OCI-LY3 (cell line): ENCODE data around the gene DRC1.

Source experiments
- H2AFZ ChIP-seq: fragments of 200-600, 300-600 bp; shearing (Covaris generic); 2 replicates; pipeline ENCODE4 v1.6.0; 2014; ENCODE audit warnings: antibody characterized with exemption, low read depth, low read length
- H3K27ac ChIP-seq: fragments of 200-600, 300-600 bp; sonication (generic); 2 replicates; pipeline ENCODE4 v1.5.1; 2014; ENCODE audit warnings: mild to moderate bottlenecking, low read length, moderate library complexity, mixed read lengths
- H3K27me3 ChIP-seq: fragments of 200-600, 300-600 bp; sonication (generic); 2 replicates; pipeline ENCODE4 v1.6.1; 2014; ENCODE audit warnings: low read depth, low read length, mixed read lengths
- H3K36me3 ChIP-seq: fragments of 200-600, 300-600 bp; sonication (generic); replicated peaks from 2 replicates; pipeline ENCODE3; 2014; ENCODE audit warnings: low read depth, low read length, mixed read lengths
- H3K4me1 ChIP-seq: fragments of 300-600, 200-600 bp; sonication (generic); 2 replicates; pipeline ENCODE4 v1.6.1; 2014; ENCODE audit warnings: low read length, mixed read lengths
- H3K4me2 ChIP-seq: fragments of 200-600, 300-600 bp; sonication (generic); 2 replicates; pipeline ENCODE4 v1.6.1; 2014; ENCODE audit warnings: low read length, mixed read lengths
- H3K4me3 ChIP-seq: fragments of 300-600, 200-600 bp; sonication (generic); 2 replicates; pipeline ENCODE4 v1.5.1; 2014; ENCODE audit warnings: antibody characterized with exemption, mild to moderate bottlenecking, low read length, moderate library complexity
- H3K79me2 ChIP-seq: fragments of 300-600, 200-600 bp; shearing (Covaris generic); 2 replicates; pipeline ENCODE4 v1.6.1; 2014; ENCODE audit warnings: mild to moderate bottlenecking, low read length, mixed read lengths
- H3K9ac ChIP-seq: fragments of 300-600, 200-600 bp; shearing (Covaris generic); 2 replicates; pipeline ENCODE4 v1.6.0; 2014; ENCODE audit warnings: mild to moderate bottlenecking, low read length, moderate library complexity
- H3K9me3 ChIP-seq: fragments of 200-600, 300-600 bp; shearing (Covaris generic); 2 replicates; pipeline ENCODE4 v1.6.1; 2014; ENCODE audit warnings: low read length, mixed read lengths; ENCODE audit not compliant: insufficient read depth
- H4K20me1 ChIP-seq: fragments of 200-600, 300-600 bp; sonication (generic); 2 replicates; pipeline ENCODE4 v1.6.1; 2016; ENCODE audit warnings: low read length, mixed read lengths; ENCODE audit not compliant: insufficient read depth
- CTCF ChIP-seq: fragments of 200-600, 300-600 bp; sonication (generic); IDR thresholded peaks from 2 replicates; pipeline ENCODE4 v1.5.1; 2014; ENCODE audit warnings: antibody characterized with exemption, low read length, low read depth
- EZH2phosphoT487 ChIP-seq: fragments of 200-600 bp; shearing (Covaris generic); IDR thresholded peaks from 2 replicates; pipeline ENCODE4 v1.6.1; 2018; ENCODE audit warnings: antibody characterized with exemption, mixed run types, low read depth

The DRC1 gene

GRCh38 chr2:26409785-26410184 lies 8.1 kb downstream of the DRC1 start:
- no peak overlapping the region for H3K9ac ChIP-seq
- no peaks in the 10 kb centered on the region for H3K9me3 ChIP-seq
- H3K27me3 ChIP-seq: no peaks in the 10 kb centered on the region
- H3K79me2 ChIP-seq: no peaks in the 10 kb centered on the region
- H3K27ac ChIP-seq: no peak overlapping the region
- no peaks in the 10 kb centered on the region for H4K20me1 ChIP-seq
- no peak overlapping the region for H3K4me2 ChIP-seq
- H2AFZ ChIP-seq: no peak overlapping the region
- H3K36me3 ChIP-seq: no peaks in the 10 kb centered on the region
- H3K4me3 ChIP-seq: no peak overlapping the region
- H3K4me1 ChIP-seq: peaks cover 10% of the 10 kb centered on the region
- TF ChIP-seq EZH2phosphoT487 (no peak), CTCF (no peak)

- TF ChIP-seq CTCF (no peak), EZH2phosphoT487 (no peak)
- Histone ChIP-seq H2AFZ (0 out of 2 replicates have a peak overlapping the region, but pooled peaks have one; percentile 27), H3K4me2 (no peak overlapping the region)
These were observed 9.1 kb downstream of the DRC1 start for GRCh38 chr2:26410764-26411243.

DNA sequence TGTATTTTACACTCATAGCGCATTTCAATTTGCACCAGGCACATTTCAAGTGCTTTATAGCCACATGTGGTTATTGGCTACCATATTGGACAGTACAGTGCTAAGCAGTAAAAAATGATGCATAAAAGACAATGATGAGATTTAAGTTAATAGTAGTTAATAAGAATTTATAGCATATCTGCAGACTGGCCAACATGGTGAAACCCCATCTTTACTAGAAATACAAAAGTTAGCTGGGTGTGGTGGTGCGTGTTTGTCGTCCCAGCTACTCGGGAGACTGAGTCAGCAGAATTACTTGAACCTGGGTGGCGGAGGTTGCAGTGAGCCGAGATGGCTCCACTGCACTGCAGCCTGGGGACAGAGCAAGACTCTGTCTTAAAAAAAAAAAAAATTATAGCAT lies 9.7 kb downstream of the DRC1 start:
- TF ChIP-seq CTCF (no peak), EZH2phosphoT487 (no peak)
- no peak overlapping the region for H3K9ac ChIP-seq
- H4K20me1 ChIP-seq: no peaks in the 10 kb centered on the region
- peak overlapping the region; percentile 66; the same call in 1 of the 2 replicates for H3K4me2 ChIP-seq
- no peaks in the 10 kb centered on the region for H3K27me3 ChIP-seq
- H3K36me3 ChIP-seq: no peaks in the 10 kb centered on the region
- no peaks in the 10 kb centered on the region for H3K9me3 ChIP-seq
- H3K4me3 ChIP-seq: peak overlapping the region; percentile 75; the same call in 1 of the 2 replicates
- H2AFZ ChIP-seq: peak overlapping the region; percentile 99; the same call in 1 of the 2 replicates
- peaks cover 10% of the 10 kb centered on the region for H3K4me1 ChIP-seq
- H3K27ac ChIP-seq: no peak overlapping the region
- no peaks in the 10 kb centered on the region for H3K79me2 ChIP-seq

More at GRCh38 chr2:26410764-26411243, 9.1 kb downstream of the DRC1 start:
- H3K27me3 ChIP-seq: no peaks in the 10 kb centered on the region
- peaks cover 10% of the 10 kb centered on the region for H3K4me1 ChIP-seq
- H3K27ac ChIP-seq: no peak overlapping the region
- H3K4me3 ChIP-seq: no peak overlapping the region
- H3K9ac ChIP-seq: no peak overlapping the region
- H3K36me3 ChIP-seq: no peaks in the 10 kb centered on the region
- H4K20me1 ChIP-seq: no peaks in the 10 kb centered on the region
- no peaks in the 10 kb centered on the region for H3K79me2 ChIP-seq
- no peaks in the 10 kb centered on the region for H3K9me3 ChIP-seq

DNA sequence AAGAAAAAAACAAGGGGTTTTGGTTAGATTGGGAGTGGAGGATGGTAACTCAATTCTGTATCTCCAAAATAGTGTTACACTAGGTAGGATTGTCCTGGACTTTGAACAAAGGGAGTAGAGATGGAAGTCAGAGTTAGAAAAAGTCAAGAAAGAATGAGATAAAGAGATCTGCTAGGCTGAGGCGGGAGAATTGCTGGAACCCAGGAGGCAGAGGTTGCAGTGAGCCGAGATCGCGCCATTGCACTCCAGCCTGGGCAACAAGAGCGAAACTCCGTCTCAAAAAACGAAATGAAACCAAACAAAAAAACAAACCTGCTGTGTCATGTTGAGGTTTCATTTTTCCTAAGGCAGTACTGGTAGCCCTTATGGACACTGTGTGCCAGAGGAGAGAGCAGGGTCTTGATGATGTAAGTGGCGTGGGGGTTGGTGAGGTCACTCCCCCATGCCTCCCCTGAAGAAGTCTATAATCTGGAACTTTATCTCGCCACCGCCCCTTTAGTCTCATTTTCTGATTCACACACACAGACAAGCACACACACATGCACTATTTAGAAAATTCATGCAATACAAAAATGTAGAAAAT lies 10.5 kb downstream of the DRC1 start:
- H3K36me3 ChIP-seq: no peaks in the 10 kb centered on the region
- peak overlapping the region; percentile 75 for H3K4me3 ChIP-seq
- no peaks in the 10 kb centered on the region for H3K9me3 ChIP-seq
- H3K79me2 ChIP-seq: no peaks in the 10 kb centered on the region
- H3K27me3 ChIP-seq: no peaks in the 10 kb centered on the region
- TF ChIP-seq EZH2phosphoT487: no peak
- no peak for TF ChIP-seq CTCF
- H3K27ac ChIP-seq: peak overlapping the region; percentile 37
- H4K20me1 ChIP-seq: no peaks in the 10 kb centered on the region
- peak overlapping the region; percentile 66 for H3K4me2 ChIP-seq
- peaks cover 10% of the 10 kb centered on the region for H3K4me1 ChIP-seq
- H3K9ac ChIP-seq: peak overlapping the region; percentile 56
- H2AFZ ChIP-seq: peak overlapping the region; percentile 99
